GM03348 (cell line): Measurements from ENCODE around the gene RBBP4.
"Not testable (repeated sequence)": the region's sequence is repeated elsewhere in the genome, so short reads cannot be mapped to it uniquely, and the experiment has no call there.

ENCODE experiments used
- DNase-seq: peaks from one replicate; pipeline ENCODE4 v3.0.0; 2012; ENCODE audit warnings: low spot score

The RBBP4 gene

GRCh38 chr1:32639489-32640075 lies 11.4 kb upstream of the RBBP4 start:
- DNase-seq = peak; percentile 27

- DNase-seq = not testable (repeated sequence)
Observed at GRCh38 chr1:32642292-32642827, 8.6 kb upstream of the RBBP4 start.

- no peak for DNase-seq
Observed at GRCh38 chr1:32644426-32644825, 6.6 kb upstream of the RBBP4 start.

- DNase-seq = no peak
Observed at GRCh38 chr1:32647308-32648134, 3.5 kb upstream of the RBBP4 start.

- DNase-seq = peak; percentile 92
Observed at GRCh38 chr1:32650248-32650751, 708 bp upstream of the RBBP4 start, which contains the start of gene ZBTB8OS. ZBTB8OS (minus strand) TSS chr1:32650550; CDS start chr1:32650529, 21 bp downstream.

- no peak for DNase-seq
Observed at GRCh38 chr1:32651461-32652073, 559 bp downstream of the RBBP4 start.

- no peak for DNase-seq
Observed at GRCh38 chr1:32652244-32652962, 1.4 kb downstream of the RBBP4 start.

- no peak for DNase-seq
Observed at GRCh38 chr1:32659581-32659980, 8.6 kb downstream of the RBBP4 start.

GRCh38 chr1:32665915-32666314 lies 14.9 kb downstream of the RBBP4 start:
- no peak for DNase-seq

- no peak for DNase-seq
Observed at GRCh38 chr1:32666901-32667566, 16.0 kb downstream of the RBBP4 start.

GRCh38 chr1:32668716-32669115 lies 17.7 kb downstream of the RBBP4 start:
- not testable (repeated sequence) for DNase-seq

- DNase-seq = no peak
Observed at GRCh38 chr1:32676945-32677344, 25.9 kb downstream of the RBBP4 start.

- not testable (repeated sequence) for DNase-seq
Observed at GRCh38 chr1:32679993-32680392, 29.0 kb downstream of the RBBP4 start.

- DNase-seq = no peak
Observed at GRCh38 chr1:32680642-32681041, 29.6 kb downstream of the RBBP4 start.

- DNase-seq = no peak
Observed at GRCh38 chr1:32681509-32681908, 30.5 kb downstream of the RBBP4 start.

GRCh38 chr1:32681999-32682398 lies 31.0 kb downstream of the RBBP4 start:
- no peak for DNase-seq

- DNase-seq = no peak
Observed at GRCh38 chr1:32683397-32683796, 32.4 kb downstream of the RBBP4 start.

- DNase-seq = peak; percentile 49
Observed at GRCh38 chr1:32684167-32684811, 33.3 kb downstream of the RBBP4 start.

GRCh38 chr1:32685498-32685897 lies 34.5 kb downstream of the RBBP4 start:
- no peak for DNase-seq

- no peak for DNase-seq
Observed at GRCh38 chr1:32686387-32686786, 35.4 kb downstream of the RBBP4 start.
